ENCODE results near the gene PHC2. TPM values are rescaled to one million over a fixed set of nuclear protein-coding genes. Genes with fewer than 3 reads are reported as not detected.

PHC2 gene
- total and polyA plus RNA-seq, 8 donors = 21.8 to 62.1 (median 42.6) TPM

DNA sequence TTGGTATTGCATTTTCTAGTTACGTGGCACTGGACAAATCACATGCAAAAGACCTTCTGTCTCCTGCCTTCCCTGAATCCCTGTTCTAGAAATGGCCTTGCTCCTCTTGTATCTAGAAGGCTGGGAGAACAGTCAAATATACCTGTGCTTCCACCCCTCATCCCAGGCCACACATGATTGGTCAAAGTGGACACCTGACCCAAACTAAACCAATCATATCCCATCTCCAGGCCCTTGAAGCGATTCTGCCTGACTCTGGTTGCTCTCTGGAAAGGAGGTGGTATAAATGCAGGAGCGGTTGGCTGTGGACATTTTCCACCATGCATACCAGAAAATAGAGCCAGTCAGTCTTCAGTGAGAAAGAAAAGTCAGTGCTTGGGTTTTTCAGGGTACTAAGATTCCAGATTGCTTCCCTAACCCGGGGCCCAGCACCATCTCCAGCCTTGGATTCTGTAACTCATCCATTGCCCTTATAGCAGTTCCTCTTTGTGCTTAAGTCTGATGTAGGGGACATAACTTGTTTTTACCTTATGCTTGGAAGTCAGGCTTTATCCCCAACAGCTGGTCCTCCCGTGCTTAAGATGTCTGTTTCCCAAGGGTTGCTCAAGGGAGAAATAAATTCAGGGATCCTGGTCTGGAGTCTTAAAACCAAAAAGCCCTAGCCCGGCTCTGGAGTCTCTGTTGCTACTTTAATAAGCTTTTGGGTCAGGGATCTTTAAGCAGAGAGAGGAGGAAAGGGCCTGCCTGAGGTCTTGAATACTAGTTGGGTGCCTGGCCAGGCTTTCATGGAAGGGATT, 7.7 kb upstream of the PHC2 start:
- ATAC-seq (no peak), FAIRE-seq (no peak), DNase-seq (no peak)
- intact Hi-C loops (cut with DNase I) = no loop called here
- no peak for TF ChIP-seq CTCF (IDR thresholded peaks at IDR 0.05)
- no peaks in the 10 kb centered on the region for H3K9me3 ChIP-seq
- H3K36me3 ChIP-seq = no peaks in the 10 kb centered on the region
- H3K4me1 ChIP-seq = no peaks in the 10 kb centered on the region
- no peak overlapping the region for H3K4me3 ChIP-seq
- no peak overlapping the region for H3K27ac ChIP-seq
- no peaks in the 10 kb centered on the region for H3K27me3 ChIP-seq
- 88 to 94% methylated on average over 6 of the region's 6 CpGs for whole genome bisulfite sequencing, 2 donors

- Histone ChIP-seq H3K36me3 (no peaks in the 10 kb centered on the region), H3K4me3 (no peak overlapping the region), H3K4me1 (no peaks in the 10 kb centered on the region), H3K9me3 (no peaks in the 10 kb centered on the region), H3K27me3 (no peaks in the 10 kb centered on the region), H3K27ac (no peak overlapping the region)
- 33 to 53% methylated on average over 4 of the region's 4 CpGs for WGBS, 2 donors
- FAIRE-seq (no peak), ATAC-seq (peak in 3 of 4 donors; percentile 14 to 50 (median 36)), DNase-seq (no peak)
- intact Hi-C loops (cut with DNase I) = no loop called here
- TF ChIP-seq CTCF (IDR thresholded peaks at IDR 0.05) = no peak
Measured at GRCh38 chr1:33436557-33437285, 5.8 kb upstream of the PHC2 start.

- WGBS, 2 donors = 62 to 65% methylated on average over 4 of the region's 4 CpGs
- intact Hi-C loops (cut with DNase I) = no loop called here
- H3K4me3 ChIP-seq = no peak overlapping the region
- H3K9me3 ChIP-seq = no peaks in the 10 kb centered on the region
- no peak for DNase-seq
- no peaks in the 10 kb centered on the region for H3K27me3 ChIP-seq
- H3K27ac ChIP-seq = no peak overlapping the region
- no peak for FAIRE-seq
- no peaks in the 10 kb centered on the region for H3K36me3 ChIP-seq
- no peak for TF ChIP-seq CTCF (IDR thresholded peaks at IDR 0.05)
- no peak for ATAC-seq
- H3K4me1 ChIP-seq = no peaks in the 10 kb centered on the region
Measured at GRCh38 chr1:33435096-33435820, 4.4 kb upstream of the PHC2 start.

DNA sequence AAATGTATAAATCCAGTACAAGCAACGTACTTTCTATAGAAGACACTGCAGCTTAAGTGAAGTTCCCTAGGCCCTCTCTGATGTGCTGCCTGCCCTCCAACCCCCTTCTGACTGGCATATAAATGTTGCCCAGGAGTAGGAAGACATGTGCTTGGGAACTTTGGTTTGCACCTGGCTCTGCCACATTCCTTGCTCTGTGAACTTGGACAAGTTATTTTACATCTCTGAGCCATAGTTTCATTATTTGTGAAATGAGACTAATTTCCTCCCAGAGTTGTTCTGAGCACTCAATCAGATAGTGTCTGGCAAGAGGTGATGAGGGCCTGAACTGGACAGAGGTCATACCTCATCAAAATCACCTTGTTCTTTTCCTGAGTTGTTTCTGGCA, 3.5 kb upstream of the PHC2 start:
- TF ChIP-seq CTCF (IDR thresholded peaks at IDR 0.05) = no peak
- no peak overlapping the region for H3K27ac ChIP-seq
- ATAC-seq = no peak
- no peak for FAIRE-seq
- no peaks in the 10 kb centered on the region for H3K9me3 ChIP-seq
- H3K4me3 ChIP-seq = no peak overlapping the region
- H3K36me3 ChIP-seq = no peaks in the 10 kb centered on the region
- no peak for DNase-seq
- H3K27me3 ChIP-seq = no peaks in the 10 kb centered on the region
- intact Hi-C loops (cut with DNase I) = no loop called here
- WGBS, 2 donors = 90 to 97% methylated on average over 1 of the region's 1 CpG
- peaks cover 0 to 5% (median 4%) of the 10 kb centered on the region in 3 donors for H3K4me1 ChIP-seq
